Panc1 (cell line): Measurements from ENCODE around the gene ZNF407. TPM values are rescaled to one million over a fixed set of nuclear protein-coding genes. Genes with fewer than 3 reads are reported as not detected.

Experiments
- ATAC-seq: fragments of 200-7000 bp; cut with Tn5 transposase; 2 replicates; pipeline ENCODE4 v1.9.1; 2020; ENCODE audit warnings: mild to moderate bottlenecking, moderate library complexity
- BruUV-seq: library from RNA; stranded (reverse); fragments of 400-500 nt; replicated peaks from 2 replicates; lab custom pipeline; 2021; lab: Mats Ljungman, UMichigan
- CTCF ChIA-PET: fragments of 300-600 bp; sonication (Branson Sonifier 250); formaldehyde crosslinking; loops from one replicate; lab custom pipeline; 2022; ENCODE audit warnings: antibody characterized with exemption; lab: Charles Lee
- POLR2A ChIA-PET: fragments of 300-600 bp; sonication (Branson Sonifier 250); formaldehyde crosslinking; loops from one replicate; lab custom pipeline; 2022; ENCODE audit warnings: antibody characterized with exemption; lab: Charles Lee
- DNase-seq: peaks from one replicate; pipeline ENCODE4 v3.0.0-alpha.2; 2010; ENCODE audit warnings: low read depth, low spot score
- H3K27ac ChIP-seq: 2 replicates; pipeline ENCODE4 v1.5.1; 2011; ENCODE audit warnings: mild to moderate bottlenecking, low read length, inconsistent platforms
- H3K27me3 ChIP-seq: fragments of 200-500 bp; sonication (Bioruptor generic); 2 replicates; pipeline ENCODE4 v1.6.0; 2014; ENCODE audit warnings: low read length, inconsistent platforms; ENCODE audit not compliant: control insufficient read depth, insufficient read depth
- H3K36me3 ChIP-seq: fragments of 200-500 bp; sonication (Bioruptor generic); 2 replicates; pipeline ENCODE4 v1.5.1; 2014; ENCODE audit warnings: inconsistent platforms, mild to moderate bottlenecking, low read length, moderate library complexity; ENCODE audit not compliant: control insufficient read depth, insufficient read depth
- H3K4me1 ChIP-seq: 2 replicates; pipeline ENCODE4 v1.5.1; 2011; ENCODE audit warnings: inconsistent platforms, mild to moderate bottlenecking, low read length, moderate library complexity; ENCODE audit not compliant: control insufficient read depth, insufficient read depth
- H3K4me3 ChIP-seq, 2 experiments: 2 replicates each; pipeline ENCODE4 v1.5.1; 2011 to 2012; ENCODE audit warnings: low read depth in 2 of 2, low read length in 2 of 2, mild to moderate bottlenecking in 2 of 2, inconsistent platforms in 1 of 2, moderate library complexity in 1 of 2
- H3K9me3 ChIP-seq: fragments of 200-500 bp; sonication (Bioruptor generic); 2 replicates; pipeline ENCODE4 v1.5.1; 2014; ENCODE audit warnings: low read depth, mild to moderate bottlenecking, inconsistent platforms, low read length, moderate library complexity; ENCODE audit not compliant: control insufficient read depth, insufficient read depth
- CTCF ChIP-seq: fragments of 450-650 bp; IDR thresholded peaks from 2 replicates; pipeline ENCODE4 v1.5.1; 2017; ENCODE audit warnings: mild to moderate bottlenecking
- POLR2AphosphoS5 ChIP-seq: IDR thresholded peaks from 2 replicates; pipeline ENCODE4 v1.6.1; 2012; ENCODE audit warnings: mild to moderate bottlenecking, low read depth, low read length, moderate library complexity
- REST ChIP-seq, 2 experiments: IDR thresholded peaks; 2 replicates each; pipeline ENCODE4 v1.6.1; 2011 to 2012; ENCODE audit warnings: low read depth in 2 of 2, control low read depth in 1 of 2, low read length in 1 of 2, mild to moderate bottlenecking in 1 of 2, moderate library complexity in 1 of 2; ENCODE audit not compliant: insufficient read depth in 1 of 2
- SIN3A ChIP-seq: IDR thresholded peaks from 2 replicates; pipeline ENCODE4 v1.6.1; 2012; ENCODE audit warnings: low read depth, mild to moderate bottlenecking, low read length, moderate library complexity, borderline replicate concordance; ENCODE audit not compliant: insufficient read depth
- TCF7L2 ChIP-seq: IDR thresholded peaks from 2 replicates; pipeline ENCODE4 v1.6.1; 2011; ENCODE audit warnings: mild to moderate bottlenecking, low read depth, low read length, inconsistent platforms
- in situ Hi-C: cut with HindIII; loops from 2 replicates; pipeline ENCODE4 v1.10.0; 2016; ENCODE audit warnings: low sequenced_read_pairs, low pct_unique_long_range_greater_than_20kb
- intact Hi-C: fragments of 100-400 bp; cut with micrococcal nuclease; formaldehyde crosslinking; loops from one replicate; pipeline ENCODE4 v1.10.0; 2022; ENCODE audit not compliant: unreplicated experiment
- total RNA-seq: library from RNA; stranded (reverse); gene quantifications from one replicate; pipeline ENCODE4 v1.2.1, GENCODE V29; 2021; ENCODE audit not compliant: unreplicated experiment

The ZNF407 gene
- total RNA-seq, 1 experiment from 2014 or later: 16.8 TPM

GRCh38 chr18:75060185-75060584 is 462.5 kb downstream of the ZNF407 start:
- H3K27ac ChIP-seq: no peak overlapping the region
- ATAC-seq (no peak), DNase-seq (no peak)
- H3K27me3 ChIP-seq: no peaks in the 10 kb centered on the region
- BruUV-seq: no TSS peak
- no peaks in the 10 kb centered on the region for H3K9me3 ChIP-seq
- CTCF ChIA-PET: interaction anchor here (0.5 kb wide), 1 partner anchor 186 kb away, joined by 8 read pairs; no protein-coding TSS in a partner anchor
- intact Hi-C loops (no loop called here), in situ Hi-C loops (no loop called here)
- POLR2A ChIA-PET: no interaction called here
- no peaks in the 10 kb centered on the region for H3K4me1 ChIP-seq
- H3K4me3 ChIP-seq: no peak overlapping the region
- TF ChIP-seq TCF7L2 (no peak), REST (IDR thresholded peaks at IDR 0.05; ENCODE audit: insufficient read depth in 1 of 2, low read depth in 2 of 2, low read length in 1 of 2) (no peak), CTCF (no peak), SIN3A (no peak), POLR2AphosphoS5 (no peak)
- no peaks in the 10 kb centered on the region for H3K36me3 ChIP-seq

- TF ChIP-seq SIN3A (no peak), TCF7L2 (no peak), CTCF (no peak), POLR2AphosphoS5 (no peak), REST (IDR thresholded peaks at IDR 0.05; ENCODE audit: insufficient read depth in 1 of 2, low read depth in 2 of 2, low read length in 1 of 2) (no peak)
- Histone ChIP-seq H3K27me3 (no peaks in the 10 kb centered on the region), H3K4me1 (no peaks in the 10 kb centered on the region), H3K27ac (no peak overlapping the region), H3K36me3 (no peaks in the 10 kb centered on the region), H3K9me3 (no peaks in the 10 kb centered on the region), H3K4me3 (no peak overlapping the region)
- ChIA-PET POLR2A (no interaction called here), CTCF (no interaction called here)
- ATAC-seq (no peak), DNase-seq (no peak)
- no TSS peak for BruUV-seq
- in situ Hi-C loops: no loop called here
- intact Hi-C loops: no loop called here
These were observed 464.7 kb downstream of the ZNF407 start for GRCh38 chr18:75062297-75062886.
